IPS-11a (cell line): ENCODE results near the gene YRDC.

ENCODE experiments used
- H3K4me3 ChIP-seq: one replicate; pipeline ENCODE4 v1.5.1; 2013; ENCODE audit warnings: low read depth, low read length, control low read depth

YRDC gene

GRCh38 chr1:37822906-37823815, 15.2 kb upstream of the YRDC start:
- H3K4me3 ChIP-seq: no peak overlapping the region

GRCh38 chr1:37821481-37821880, 13.5 kb upstream of the YRDC start:
- no peak overlapping the region for H3K4me3 ChIP-seq

GRCh38 chr1:37817481-37817880, 9.5 kb upstream of the YRDC start:
- H3K4me3 ChIP-seq: no peak overlapping the region

GRCh38 chr1:37814252-37814651, 6.2 kb upstream of the YRDC start:
- H3K4me3 ChIP-seq: no peak overlapping the region

- no peak overlapping the region for H3K4me3 ChIP-seq
Observed at GRCh38 chr1:37813529-37814145, 5.6 kb upstream of the YRDC start.

GRCh38 chr1:37811027-37811655, 3.1 kb upstream of the YRDC start:
- H3K4me3 ChIP-seq: no peak overlapping the region

- no peak overlapping the region for H3K4me3 ChIP-seq
Observed at GRCh38 chr1:37809942-37810341, 1.9 kb upstream of the YRDC start.

- H3K4me3 ChIP-seq: peak overlapping the region; percentile 88
Observed at GRCh38 chr1:37808369-37809319, 636 bp upstream of the YRDC start.

- peak overlapping the region; percentile 88 for H3K4me3 ChIP-seq
Observed at GRCh38 chr1:37807220-37807554, 821 bp downstream of the YRDC start.

GRCh38 chr1:37802439-37802838, 5.6 kb downstream of the YRDC start:
- no peak overlapping the region for H3K4me3 ChIP-seq

- no peak overlapping the region for H3K4me3 ChIP-seq
Observed at GRCh38 chr1:37797750-37798345, 10.2 kb downstream of the YRDC start.

GRCh38 chr1:37795340-37796125, 12.5 kb downstream of the YRDC start:
- peak overlapping the region; percentile 14 for H3K4me3 ChIP-seq

- H3K4me3 ChIP-seq: peak overlapping the region; percentile 37
Observed at GRCh38 chr1:37794372-37795339, 13.4 kb downstream of the YRDC start.

- H3K4me3 ChIP-seq: peak within 1 kb of the TSS; percentile 55
Observed at GRCh38 chr1:37793773-37794371, 14.1 kb downstream of the YRDC start, which contains the start of gene MANEAL. Gene MANEAL (plus strand): TSS chr1:37793847. CDS start chr1:37794183, 336 bp downstream.

- no peak overlapping the region for H3K4me3 ChIP-seq
Observed at GRCh38 chr1:37792943-37793686, 14.9 kb downstream of the YRDC start.

GRCh38 chr1:37782491-37782890, 25.5 kb downstream of the YRDC start:
- no peak overlapping the region for H3K4me3 ChIP-seq

GRCh38 chr1:37778654-37779053, 29.4 kb downstream of the YRDC start:
- no peak overlapping the region for H3K4me3 ChIP-seq
